Lower leg skin (tissue), 3 donors: ENCODE results near the gene TNIK.

Source experiments
- POLR2A ChIP-seq, 2 donors: fragments of 450-650 bp; IDR thresholded peaks; one replicate each; pipeline ENCODE4 v1.6.1; 2016 to 2017; ENCODE audit warnings: antibody characterized with exemption in 2 of 2, mild to moderate bottlenecking in 1 of 2, moderate library complexity in 1 of 2
- TF ChIP-seq, protein P1 (sequence below), 3 donors: fragments of 450-650 bp; IDR thresholded peaks; one replicate each; pipeline ENCODE4 v1.5.1; 2016; ENCODE audit warnings: antibody characterized with exemption in 3 of 3, mild to moderate bottlenecking in 3 of 3, moderate library complexity in 2 of 3

- TF ChIP-seq, protein P1, sequence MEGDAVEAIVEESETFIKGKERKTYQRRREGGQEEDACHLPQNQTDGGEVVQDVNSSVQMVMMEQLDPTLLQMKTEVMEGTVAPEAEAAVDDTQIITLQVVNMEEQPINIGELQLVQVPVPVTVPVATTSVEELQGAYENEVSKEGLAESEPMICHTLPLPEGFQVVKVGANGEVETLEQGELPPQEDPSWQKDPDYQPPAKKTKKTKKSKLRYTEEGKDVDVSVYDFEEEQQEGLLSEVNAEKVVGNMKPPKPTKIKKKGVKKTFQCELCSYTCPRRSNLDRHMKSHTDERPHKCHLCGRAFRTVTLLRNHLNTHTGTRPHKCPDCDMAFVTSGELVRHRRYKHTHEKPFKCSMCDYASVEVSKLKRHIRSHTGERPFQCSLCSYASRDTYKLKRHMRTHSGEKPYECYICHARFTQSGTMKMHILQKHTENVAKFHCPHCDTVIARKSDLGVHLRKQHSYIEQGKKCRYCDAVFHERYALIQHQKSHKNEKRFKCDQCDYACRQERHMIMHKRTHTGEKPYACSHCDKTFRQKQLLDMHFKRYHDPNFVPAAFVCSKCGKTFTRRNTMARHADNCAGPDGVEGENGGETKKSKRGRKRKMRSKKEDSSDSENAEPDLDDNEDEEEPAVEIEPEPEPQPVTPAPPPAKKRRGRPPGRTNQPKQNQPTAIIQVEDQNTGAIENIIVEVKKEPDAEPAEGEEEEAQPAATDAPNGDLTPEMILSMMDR (IDR thresholded peaks at IDR 0.05) = no peak
- no peak for TF ChIP-seq POLR2A (IDR thresholded peaks at IDR 0.05)
These were observed 27.2 kb upstream of the TNIK start for GRCh38 chr3:171487382-171487781.
